HG03280 (cell line): Measurements from ENCODE around the gene GINS2.

ENCODE experiments used
- ATAC-seq: cut with Tn5 transposase; IDR thresholded peaks from one replicate; pipeline ENCODE4 v1.9.1; 2021; ENCODE audit warnings: mild to moderate bottlenecking, moderate library complexity; ENCODE audit not compliant: unreplicated experiment

The GINS2 gene

DNA sequence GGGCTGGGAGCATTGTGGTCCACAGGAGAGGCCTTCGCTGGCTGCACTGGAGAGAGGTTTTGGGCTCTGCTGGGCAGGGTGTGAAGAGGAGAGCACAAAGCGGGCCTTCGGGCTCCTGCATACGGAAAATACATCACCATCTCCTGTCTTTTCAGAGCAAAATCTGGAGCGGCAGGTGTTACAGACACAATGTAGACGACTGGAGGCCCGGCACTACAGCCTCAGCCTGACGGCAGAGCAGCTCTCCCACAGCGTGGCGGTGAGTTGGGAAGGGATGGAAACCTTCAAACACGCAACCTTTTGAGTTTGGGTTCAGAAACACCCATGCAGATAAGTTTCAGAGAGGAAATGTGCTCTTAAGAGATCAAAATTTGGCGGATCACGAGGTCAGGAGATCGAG lies 17.9 kb downstream of the GINS2 start:
- no peak for ATAC-seq

DNA sequence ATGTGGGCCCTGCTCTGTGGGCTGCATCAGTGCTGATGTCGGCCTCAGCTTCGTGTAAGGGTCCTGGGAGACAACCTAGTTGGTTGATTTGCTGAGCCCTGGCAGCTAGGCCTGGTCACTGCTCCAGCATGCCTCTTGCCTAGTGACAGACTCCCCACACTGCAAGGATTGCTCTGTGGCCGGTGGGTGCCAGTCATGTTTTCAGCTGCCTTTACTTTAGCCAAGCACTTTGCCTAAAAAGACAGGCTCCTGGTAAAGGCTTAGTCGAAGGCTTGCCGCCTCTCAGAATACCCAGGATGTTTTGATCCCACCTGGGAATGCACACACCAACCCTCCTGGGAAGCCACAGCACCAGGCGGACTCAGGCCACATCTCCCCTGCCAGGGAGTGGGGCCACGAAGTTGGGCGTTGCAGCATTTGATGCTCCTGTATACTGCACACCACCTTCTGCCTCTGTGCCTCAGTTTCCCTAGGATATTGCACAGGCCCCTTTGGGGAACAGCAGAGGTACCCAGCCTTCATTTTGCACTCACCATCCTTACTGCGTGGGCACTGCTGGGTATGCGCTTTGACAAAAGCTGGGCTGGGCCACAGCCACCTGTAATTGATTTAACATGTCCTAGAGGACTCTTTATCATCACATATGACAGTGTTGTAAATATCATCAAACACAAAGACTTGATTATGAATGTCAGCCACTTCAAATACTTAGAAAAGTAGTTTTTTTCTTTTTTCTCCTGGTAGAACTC lies 19.9 kb downstream of the GINS2 start:
- no peak for ATAC-seq

DNA sequence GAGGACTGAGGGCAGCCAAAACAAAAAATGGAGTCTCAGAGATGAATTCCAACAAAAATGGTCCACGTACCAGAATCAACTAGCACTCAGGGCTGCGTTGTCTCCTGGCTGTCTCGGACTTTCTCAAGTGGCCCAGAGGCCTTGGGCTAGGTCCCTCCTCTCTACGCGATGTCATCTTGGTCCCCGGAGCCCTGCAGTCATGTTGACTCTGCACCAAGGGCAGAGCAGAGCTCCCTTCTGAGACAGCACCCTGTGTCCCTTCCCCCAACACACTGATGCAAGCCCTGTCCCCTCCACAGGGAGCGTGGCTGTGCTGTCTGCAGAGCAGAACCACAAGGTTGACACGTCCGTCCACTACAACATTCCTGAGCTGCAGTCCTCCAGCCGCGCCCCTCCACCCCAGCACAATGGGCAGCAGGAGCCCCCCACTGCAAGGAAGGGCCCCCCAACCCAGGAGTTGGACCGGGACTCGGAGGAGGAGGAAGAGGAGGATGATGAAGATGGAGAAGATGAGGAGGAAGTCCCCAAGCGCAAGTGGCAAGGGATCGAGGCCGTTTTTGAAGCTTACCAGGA lies 20.8 kb downstream of the GINS2 start:
- ATAC-seq, result no peak

DNA sequence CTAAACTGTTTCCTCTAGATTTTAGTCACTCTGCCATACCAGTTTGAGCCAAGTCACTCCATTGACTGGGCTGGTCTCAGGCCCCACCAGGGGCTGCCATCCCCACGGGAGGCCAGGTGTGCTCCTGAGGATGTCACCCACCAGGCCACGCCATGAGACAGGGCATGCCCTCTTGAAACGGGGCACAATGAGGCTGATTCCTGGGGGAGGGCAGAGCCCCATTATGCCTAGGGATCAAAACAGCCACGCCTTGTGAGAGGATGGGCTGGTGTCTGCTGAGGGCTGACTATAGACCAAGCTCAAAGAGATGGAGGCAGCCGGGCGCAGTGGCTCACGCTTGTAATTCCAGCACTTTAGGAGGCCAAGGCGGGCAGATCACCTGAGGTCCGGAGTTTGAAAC lies 21.5 kb downstream of the GINS2 start:
- no peak for ATAC-seq

DNA sequence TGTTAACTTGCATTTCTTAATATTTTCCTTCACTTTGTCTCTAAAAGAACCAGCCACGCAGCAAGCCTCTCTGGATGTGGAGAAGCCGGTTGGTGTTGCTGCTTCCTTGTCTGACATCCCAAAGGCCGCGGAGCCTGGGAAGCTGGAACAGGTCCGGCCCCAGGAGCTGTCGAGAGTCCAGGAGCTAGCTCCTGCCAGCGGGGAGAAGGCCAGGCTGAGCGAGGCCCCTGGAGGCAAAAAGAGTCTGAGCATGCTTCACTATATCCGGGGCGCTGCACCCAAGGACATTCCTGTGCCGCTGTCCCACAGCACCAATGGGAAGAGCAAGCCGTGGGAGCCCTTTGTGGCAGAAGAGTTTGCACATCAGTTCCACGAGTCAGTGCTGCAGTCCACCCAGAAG lies 22.8 kb downstream of the GINS2 start:
- no peak for ATAC-seq

DNA sequence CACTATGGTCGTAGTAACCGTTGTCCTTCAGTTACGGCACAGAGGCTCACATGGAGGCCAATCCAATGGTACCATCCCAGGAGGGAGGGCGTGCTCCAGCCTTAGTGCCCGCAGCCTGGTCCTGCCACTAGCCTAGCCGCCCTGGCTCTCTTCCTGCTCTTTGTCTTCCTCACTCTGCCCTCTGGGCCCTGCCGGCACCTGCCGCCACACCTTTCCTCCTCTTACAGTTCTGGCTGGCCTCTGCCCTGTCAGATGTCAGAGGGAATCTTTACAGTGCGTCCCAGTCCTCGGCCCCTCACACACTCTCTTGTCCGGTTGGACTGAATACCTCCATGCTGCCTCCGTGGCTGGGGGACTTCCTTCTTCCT lies 23.4 kb downstream of the GINS2 start:
- ATAC-seq, result no peak

DNA sequence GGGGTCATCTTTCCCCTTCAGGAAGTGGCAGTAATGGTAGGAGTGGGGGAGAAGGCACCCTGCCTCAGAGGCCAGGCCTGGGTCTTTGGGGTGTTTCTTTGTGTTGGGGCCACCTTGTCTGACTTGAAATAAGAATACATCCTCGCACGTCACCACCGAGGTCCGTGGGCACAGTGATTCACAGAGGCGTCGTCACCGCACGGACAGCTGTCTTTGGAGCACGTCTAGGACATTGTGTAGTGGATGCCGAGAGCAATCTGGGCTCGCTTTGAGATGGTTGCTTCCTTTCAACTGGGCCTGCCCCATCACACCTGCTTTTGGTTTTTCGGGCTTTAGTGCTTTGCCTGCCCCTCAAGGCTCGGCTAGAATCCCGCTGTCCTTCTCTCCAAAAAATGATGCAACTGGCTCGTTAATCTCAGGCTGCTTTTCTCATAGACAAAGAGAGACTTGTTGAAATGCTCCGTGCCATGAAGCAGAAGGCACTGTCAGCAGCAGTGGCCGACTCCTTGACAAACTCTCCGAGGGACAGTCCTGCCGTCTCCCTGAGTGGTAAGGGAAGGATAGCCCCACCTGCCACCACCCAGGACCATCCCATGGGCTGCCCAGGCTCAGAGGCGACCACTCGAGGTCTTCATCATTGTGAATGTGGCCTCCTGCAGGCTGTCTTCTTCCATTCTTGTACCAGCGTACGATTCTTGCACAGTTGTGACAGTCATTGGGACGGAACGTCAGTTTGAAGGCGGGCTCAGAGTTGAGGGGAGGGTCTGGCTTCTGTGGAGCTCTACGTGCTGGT lies 24.0 kb downstream of the GINS2 start:
- ATAC-seq, result no peak

DNA sequence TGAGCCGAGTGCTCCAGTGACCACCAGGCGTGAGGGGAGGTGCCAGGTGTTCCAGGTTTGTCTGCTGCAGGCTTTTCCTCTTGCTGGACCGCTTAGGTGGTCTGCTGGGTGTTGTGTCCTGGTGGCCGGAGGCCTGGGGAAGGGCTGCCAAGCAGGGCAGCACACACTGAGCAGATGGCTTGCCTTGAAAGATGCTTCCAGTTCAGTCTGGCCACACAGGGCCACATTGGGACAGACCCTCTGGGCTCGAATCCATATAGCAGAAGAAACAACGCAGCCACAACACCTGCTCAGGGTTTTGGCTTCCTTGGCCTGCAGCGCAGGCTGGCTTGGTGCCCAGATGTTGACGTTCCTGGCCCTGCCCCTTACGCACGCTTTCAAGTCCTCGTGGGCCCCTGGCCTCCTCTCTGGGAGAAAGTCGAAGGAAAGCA lies 24.8 kb downstream of the GINS2 start:
- ATAC-seq, result no peak

DNA sequence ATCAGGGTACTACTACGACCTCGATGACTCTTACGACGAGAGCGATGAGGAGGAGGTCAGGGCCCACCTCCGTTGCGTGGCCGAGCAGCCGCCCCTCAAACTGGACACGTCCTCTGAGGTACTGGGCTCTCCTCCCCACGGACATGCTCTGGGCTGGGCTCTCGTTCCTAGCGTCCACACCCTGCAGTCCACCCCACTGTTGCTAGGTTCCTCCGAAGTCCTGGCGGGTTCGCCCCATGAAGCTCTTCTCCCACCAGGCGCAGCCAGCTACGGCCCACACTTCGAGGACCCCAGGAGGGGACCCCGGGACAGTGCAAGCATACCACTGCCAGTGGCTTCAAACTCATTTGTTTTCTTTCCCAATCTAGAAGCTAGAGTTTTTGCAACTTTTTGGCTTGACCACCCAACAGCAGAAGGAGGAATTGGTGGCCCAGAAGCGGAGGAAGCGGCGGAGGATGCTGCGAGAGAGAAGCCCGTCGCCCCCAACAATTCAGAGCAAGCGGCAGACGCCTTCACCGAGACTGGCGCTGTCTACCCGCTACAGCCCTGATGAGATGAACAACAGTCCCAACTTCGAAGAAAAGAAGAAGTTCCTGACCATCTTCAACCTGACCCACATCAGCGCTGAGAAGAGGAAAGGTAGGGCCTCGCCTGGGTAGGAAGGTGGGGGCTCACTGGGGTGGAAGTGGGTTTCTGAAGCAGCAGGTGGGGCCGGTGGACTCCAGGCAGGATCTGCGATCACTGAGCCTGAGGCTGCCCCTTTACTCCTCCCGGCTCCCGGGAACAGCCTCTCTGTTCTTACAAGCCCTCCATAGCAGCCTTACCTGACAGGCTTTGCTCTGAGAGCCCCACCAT lies 25.6 kb downstream of the GINS2 start:
- no peak for ATAC-seq

DNA sequence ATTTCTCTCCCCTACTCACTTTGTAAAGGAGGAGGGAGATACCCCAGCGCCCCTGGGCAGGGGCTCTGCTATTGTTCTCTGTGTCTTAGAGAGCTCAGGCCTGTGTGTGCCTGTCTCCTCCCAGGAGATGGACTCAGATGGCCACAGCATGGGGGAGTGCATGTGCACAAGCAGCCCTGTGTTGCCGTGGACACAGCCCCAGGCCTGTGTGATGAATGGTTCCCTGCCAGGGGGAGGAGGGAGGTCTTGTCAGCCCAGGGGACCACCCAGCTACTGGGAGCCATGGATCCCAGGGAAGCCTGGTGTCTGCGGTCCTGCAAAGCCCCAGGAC lies 26.3 kb downstream of the GINS2 start:
- ATAC-seq, result no peak

DNA sequence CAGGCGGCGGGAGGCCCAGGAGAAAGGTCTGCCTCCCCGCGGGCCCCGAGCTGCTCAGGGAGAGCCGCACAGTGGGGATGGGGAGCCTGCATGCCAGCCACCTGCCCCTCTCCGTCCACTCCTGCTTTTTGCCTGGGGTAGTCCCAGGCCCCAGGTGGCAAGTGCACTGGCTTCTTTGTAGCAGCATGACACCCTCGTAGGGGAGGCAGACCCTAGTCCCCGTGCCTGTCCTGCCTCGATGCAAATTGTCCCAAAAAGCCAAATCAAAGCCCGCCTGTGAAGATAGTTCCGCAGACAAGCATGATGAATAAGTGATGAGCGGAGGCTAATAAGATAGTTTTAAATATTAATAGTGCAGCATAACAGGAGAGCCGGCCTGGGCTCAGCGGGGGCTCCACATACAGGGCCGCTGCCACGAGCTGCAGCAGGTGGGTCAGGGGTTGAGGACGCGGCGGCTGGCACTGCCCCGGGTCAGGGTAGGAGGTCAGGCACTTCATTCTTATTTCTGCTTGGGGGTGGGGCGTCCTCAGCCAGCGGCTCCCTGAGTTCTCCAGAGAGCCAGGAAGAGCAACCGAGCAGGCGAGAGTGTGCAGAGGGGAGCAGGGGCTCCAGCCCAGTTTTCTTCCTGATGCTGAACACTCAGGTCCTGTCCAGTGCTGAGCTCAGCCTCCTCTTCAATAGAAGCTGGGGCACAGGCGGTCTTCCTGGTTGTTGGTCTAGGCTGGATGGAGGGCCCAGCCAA lies 26.8 kb downstream of the GINS2 start:
- no peak for ATAC-seq

DNA sequence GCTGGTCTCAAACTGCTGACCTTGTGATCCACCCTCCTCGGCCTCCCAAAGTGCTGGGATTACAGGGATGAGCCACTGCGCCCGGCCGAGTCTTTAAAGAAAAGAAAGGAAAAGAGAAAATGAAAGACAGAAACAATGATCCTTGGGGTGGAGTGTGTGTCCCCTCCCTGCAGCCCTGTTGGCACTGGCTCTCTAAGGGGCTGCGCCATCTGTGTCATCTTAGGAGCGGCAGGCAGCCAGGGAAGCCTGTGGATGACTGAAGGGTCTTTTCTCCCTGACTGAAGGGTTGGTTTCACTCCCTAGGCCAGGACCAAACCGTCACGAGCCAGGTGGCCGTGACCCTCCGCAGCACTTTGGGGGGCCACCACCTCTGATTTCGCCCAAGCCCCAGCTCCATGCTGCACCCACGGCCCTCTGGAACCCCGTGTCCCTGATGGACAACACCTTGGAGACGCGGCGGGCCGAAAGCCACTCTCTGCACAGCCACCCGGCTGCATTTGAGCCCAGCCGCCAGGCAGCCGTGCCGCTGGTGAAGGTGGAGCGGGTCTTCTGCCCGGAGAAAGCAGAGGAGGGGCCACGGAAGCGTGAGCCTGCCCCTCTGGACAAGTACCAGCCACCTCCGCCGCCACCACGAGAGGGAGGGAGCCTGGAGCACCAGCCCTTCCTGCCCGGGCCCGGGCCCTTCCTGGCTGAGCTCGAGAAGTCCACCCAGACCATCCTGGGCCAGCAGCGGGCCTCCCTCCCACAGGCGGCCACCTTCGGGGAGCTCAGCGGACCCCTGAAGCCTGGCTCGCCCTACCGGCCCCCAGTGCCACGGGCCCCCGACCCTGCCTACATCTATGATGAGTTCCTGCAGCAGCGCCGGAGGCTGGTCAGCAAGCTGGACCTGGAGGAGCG lies 27.7 kb downstream of the GINS2 start:
- ATAC-seq, result no peak

DNA sequence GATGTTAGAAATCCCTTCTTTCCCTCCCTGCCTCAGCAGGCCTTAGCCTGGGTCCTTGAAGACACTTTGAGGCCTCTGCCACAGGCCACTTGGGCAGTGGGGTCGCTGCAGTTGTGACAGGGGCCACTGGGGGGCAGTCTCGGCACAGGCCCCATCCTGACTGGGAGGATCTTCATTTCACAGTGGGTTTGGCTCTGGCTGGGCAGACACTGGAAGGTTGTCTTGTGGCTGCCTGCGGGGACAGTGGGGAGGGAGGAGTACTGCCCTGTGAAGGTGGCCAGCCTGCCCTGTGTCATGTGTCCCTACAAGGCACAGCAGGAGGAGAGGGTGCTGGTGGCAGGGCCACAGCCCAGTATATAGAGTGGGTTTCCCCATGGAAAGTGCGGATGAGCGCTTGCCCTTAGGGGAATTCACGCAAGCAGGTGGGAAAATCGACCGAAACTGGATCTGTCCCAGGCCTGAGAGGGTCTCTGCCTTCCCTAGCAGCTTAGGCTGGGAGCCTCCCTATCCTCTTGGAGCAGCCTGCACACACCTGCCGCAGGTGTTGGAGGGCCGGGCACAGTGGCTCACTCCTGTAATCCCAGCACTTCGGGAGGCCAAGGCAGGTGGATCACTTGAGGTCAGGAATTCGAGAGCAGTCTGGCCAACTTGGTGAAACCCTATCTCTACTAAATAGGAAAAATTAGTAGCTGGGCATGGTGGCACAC lies 28.8 kb downstream of the GINS2 start:
- ATAC-seq, result no peak

DNA sequence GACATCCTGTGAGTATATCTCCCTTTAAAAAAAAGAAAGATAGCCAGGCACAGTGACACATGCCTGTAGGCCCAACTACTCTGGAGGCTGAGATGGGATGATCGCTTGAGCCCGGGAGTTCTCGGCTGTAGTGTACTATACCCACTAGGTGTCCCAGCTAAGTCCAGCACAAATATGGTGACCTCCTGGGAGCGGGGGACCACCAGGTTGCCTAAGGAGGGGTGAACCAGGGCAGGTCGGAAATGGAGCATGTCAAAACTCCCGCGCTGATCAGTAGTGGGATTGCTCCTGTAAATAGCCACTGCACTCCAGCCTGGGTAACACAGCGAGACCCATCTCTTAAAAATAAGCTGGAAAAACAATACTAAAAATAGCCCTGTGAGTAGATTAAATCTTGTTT lies 29.4 kb downstream of the GINS2 start:
- ATAC-seq, result no peak

DNA sequence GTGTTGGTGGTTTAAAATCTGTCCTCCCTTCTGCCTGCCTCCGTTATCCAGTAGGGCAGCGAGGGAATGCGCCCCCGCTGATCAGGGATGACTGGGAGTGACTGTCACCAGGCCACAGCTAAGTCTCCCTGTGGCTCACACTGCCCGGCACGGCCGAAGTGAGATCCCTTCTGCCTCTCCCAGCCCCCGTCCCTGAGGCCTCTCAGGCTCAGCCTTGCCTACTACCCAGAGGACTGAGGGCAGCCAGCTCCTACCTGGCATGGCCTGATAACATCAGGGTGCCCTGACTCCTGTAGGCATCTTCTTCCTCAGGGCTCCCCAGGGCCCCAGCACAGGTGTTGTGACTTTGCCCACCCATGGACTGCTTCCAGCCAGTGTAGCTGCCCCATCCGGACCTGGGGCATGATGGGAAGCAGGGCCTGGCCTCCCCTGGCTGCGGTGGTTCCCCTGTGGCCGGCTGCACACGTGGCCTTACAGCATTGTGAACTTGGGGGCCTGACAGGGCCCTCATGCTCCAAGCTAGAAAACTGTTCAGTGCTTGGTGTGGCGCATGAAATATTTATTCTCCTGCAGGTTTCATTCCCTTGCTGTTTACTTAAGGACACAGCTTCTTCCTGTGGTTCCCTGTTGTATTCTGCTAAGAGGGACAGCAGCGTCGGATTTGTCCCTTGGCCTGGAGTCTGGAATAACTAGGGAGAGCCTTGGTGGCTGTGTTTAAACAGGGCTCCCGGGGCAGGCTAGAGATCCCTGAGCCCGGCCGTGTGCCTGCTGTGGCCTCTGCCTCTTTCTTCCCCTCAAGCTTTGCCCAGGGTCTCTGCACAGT lies 30.0 kb downstream of the GINS2 start:
- no peak for ATAC-seq

DNA sequence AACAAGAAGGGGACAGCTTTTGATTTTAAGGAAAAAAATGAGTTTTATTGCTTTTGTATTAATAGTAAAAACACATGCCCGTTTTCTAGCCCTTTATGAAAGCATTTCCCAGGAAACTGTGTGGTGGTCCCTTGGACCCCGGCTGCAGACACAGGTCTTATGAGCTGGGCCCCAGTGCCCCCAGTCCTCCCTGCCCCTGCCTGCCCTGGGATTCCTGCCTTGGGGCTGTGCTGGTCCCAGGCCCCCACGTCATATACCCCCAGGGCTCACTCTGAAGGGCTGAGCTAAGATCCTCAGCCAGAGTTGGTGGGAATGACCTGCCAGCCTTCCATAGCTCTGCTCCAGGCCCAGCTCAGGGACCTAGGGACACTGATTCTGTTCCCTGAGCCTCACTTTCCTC lies 30.8 kb downstream of the GINS2 start:
- ATAC-seq, result no peak

DNA sequence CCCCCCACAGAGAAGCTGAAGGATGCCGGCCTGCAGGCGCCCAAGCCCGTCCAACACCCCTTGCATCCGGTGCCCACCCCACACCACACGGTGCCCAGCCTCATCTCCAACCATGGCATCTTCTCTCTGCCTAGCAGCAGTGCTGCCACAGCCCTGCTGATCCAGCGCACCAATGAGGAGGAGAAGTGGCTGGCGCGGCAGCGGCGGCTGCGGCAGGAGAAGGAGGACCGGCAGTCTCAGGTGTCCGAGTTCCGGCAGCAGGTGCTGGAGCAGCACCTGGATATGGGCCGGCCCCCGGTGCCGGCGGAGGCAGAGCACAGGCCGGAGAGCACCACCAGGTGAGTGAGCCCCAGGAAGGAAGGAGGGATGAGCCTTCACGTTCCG lies 31.5 kb downstream of the GINS2 start:
- ATAC-seq, result no peak
